ENCODE measurements around the gene CAND1. TPM values are rescaled to one million over a fixed set of nuclear protein-coding genes. Genes with fewer than 3 reads are reported as not detected.

CAND1 gene
- total RNA-seq, 1 experiment from 2014 or later, result 236 TPM

GRCh38 chr12:67290378-67290777 is 21.2 kb downstream of the CAND1 start:
- H3K4me1 Mint-ChIP-seq, result peaks cover 7% of the 10 kb centered on the region
- no peak overlapping the region for H3K4me3 Mint-ChIP-seq
- TF ChIP-seq GTF2I (CRISPR knock-in tag; conservative IDR thresholded peaks at IDR 0.05), result no peak
- no peak for TF ChIP-seq E2F1 (CRISPR knock-in tag; IDR thresholded peaks at IDR 0.05)
- TF ChIP-seq ZSCAN18 (CRISPR knock-in tag; IDR thresholded peaks at IDR 0.05), result no peak
- TF ChIP-seq CBFB (CRISPR knock-in tag; IDR thresholded peaks at IDR 0.05; ENCODE audit: low read depth), result no peak
- TF ChIP-seq AFF4 (CRISPR knock-in tag; IDR thresholded peaks at IDR 0.05; ENCODE audit: borderline replicate concordance), result no peak
- no peak for TF ChIP-seq GRHL2 (CRISPR knock-in tag; IDR thresholded peaks at IDR 0.05; ENCODE audit: insufficient replicate concordance, severe bottlenecking)
- no peak for TF ChIP-seq AR (CRISPR knock-in tag; IDR thresholded peaks at IDR 0.05)
- no peak for TF ChIP-seq ZNF281 (CRISPR knock-in tag; IDR thresholded peaks at IDR 0.05)
- no peak for TF ChIP-seq EMX1 (CRISPR knock-in tag; IDR thresholded peaks at IDR 0.05)
- TF ChIP-seq ZNF232 (CRISPR knock-in tag; IDR thresholded peaks at IDR 0.05), result no peak
- TF ChIP-seq TP53 (CRISPR knock-in tag; IDR thresholded peaks at IDR 0.05), result no peak
- H3K9me3 Mint-ChIP-seq, result no peaks in the 10 kb centered on the region
- ATAC-seq (no peak), DNase-seq (ENCODE audit: low spot score) (no peak)
- peaks cover 21% of the 10 kb centered on the region for H3K36me3 Mint-ChIP-seq
- no peaks in the 10 kb centered on the region for H3K27me3 Mint-ChIP-seq (ENCODE audit: low read depth)
- H3K27ac Mint-ChIP-seq, result no peak overlapping the region
- ChIA-PET POLR2A (no interaction called here), CTCF (no interaction called here)

GRCh38 chr12:67299526-67299925 is 30.4 kb downstream of the CAND1 start:
- Mint-ChIP-seq H3K4me3 (no peak overlapping the region), H3K9me3 (no peaks in the 10 kb centered on the region), H3K4me1 (no peaks in the 10 kb centered on the region), H3K36me3 (peaks cover 64% of the 10 kb centered on the region), H3K27ac (no peak overlapping the region), H3K27me3 (ENCODE audit: low read depth) (no peaks in the 10 kb centered on the region)
- no peak for TF ChIP-seq PRDM15 (CRISPR knock-in tag; IDR thresholded peaks at IDR 0.05)
- ChIA-PET POLR2A (no interaction called here), CTCF (no interaction called here)
- DNase-seq (ENCODE audit: low spot score), result no peak
- no peak for ATAC-seq

Data from WTC11 (cell line).